Pancreas (tissue), 10 donors: ENCODE results near the gene NPHP4. TPM values are rescaled to one million over a fixed set of nuclear protein-coding genes. Genes with fewer than 3 reads are reported as not detected.

ENCODE experiments used
- ATAC-seq, 4 donors: fragments of 200-7000 bp; cut with Tn5 transposase; one replicate each; pipeline versions ENCODE4 v1.8.0 to v1.9.1; 2020; ENCODE audit warnings: mild to moderate bottlenecking in 4 of 4, moderate library complexity in 4 of 4
- DNase-seq, 6 donors: peaks; one replicate each; pipeline ENCODE4 v3.0.0-alpha.2; 2020
- FAIRE-seq: peaks from 2 replicates; lab custom pipeline; 2012; peaks lifted over from hg19 to GRCh38; lab: Jason Lieb, UNC
- H3K27ac ChIP-seq, 4 donors: fragments of 200-600 bp; sonication (generic); 1 replicate in 3 of 4; 2 replicates in 1 of 4; pipeline versions ENCODE4 v1.5.0 to v1.8.0; 2020
- H3K27me3 ChIP-seq, 4 donors: fragments of 200-600 bp; one replicate each; pipeline ENCODE4 v1.8.0; 2021
- H3K36me3 ChIP-seq, 3 donors: fragments of 200-600 bp; sonication (generic) in 1 of 3; one replicate each; pipeline versions ENCODE4 v1.5.0 to v1.8.0; 2020 to 2021
- H3K4me1 ChIP-seq, 3 donors: fragments of 200-600 bp; one replicate each; pipeline ENCODE4 v1.8.0; 2021
- H3K4me3 ChIP-seq, 4 donors: fragments of 200-600 bp; sonication (generic) in 2 of 4; one replicate each; pipeline versions ENCODE4 v1.5.0 to v1.8.0; 2020 to 2021
- H3K9me3 ChIP-seq, 4 donors: fragments of 200-600 bp; one replicate each; pipeline ENCODE4 v1.8.0; 2021
- CTCF ChIP-seq, 4 donors: fragments of 200-600 bp; sonication (generic) in 3 of 4; IDR thresholded peaks; one replicate each; pipeline versions ENCODE4 v1.5.0 to v1.8.0; 2021; ENCODE audit warnings: antibody characterized with exemption in 4 of 4
- WGBS, 2 donors: extraction: QIAGEN DNeasy Blood & Tissue Kit; methylation state at CpG; one replicate each; pipeline ENCODE4 v1.1.7; 2013; 5-methylcytosine and 5-hydroxymethylcytosine counted together
- intact Hi-C, 3 donors: fragments of 100-400 bp; cut with DNase I; formaldehyde crosslinking; loops; one replicate each; pipeline versions ENCODE4 v1.11.1 to v1.14.2; 2022
- polyA plus RNA-seq, 2 donors: library from polyadenylated mRNA; stranded (reverse); fragments of 200-250 nt; gene quantifications; one replicate each; pipeline ENCODE4 v1.2.3, GENCODE V29; 2013
- total RNA-seq, 6 donors: library from RNA; stranded (reverse); fragmentation: NEBNext Ultra II Directional in 4 of 6; extraction: Animal tissue kit (Norgen Biotek cat#: 25700) in 4 of 6; gene quantifications; one replicate each; pipeline versions ENCODE4 v1.2.1 to v1.2.4, GENCODE V29; 2021 to 2023
- donor health status: healthy with polysubstance abuse.
- donor health status: DM: no; HTN: no; CAD: no; lungs with moderate emphysema.
- donor health status: DM: no; HTN: no; CAD: no.
- donor health status: control.
- donor health status: control.
- donor health status: Bipolar disorder and iron deficiency.
- donor health status: DM: yes; HTN: yes; CAD: no.
- donor health status: DM: no; HTN: no; CAD: no.
- donor health status: DM: no; HTN: no; CAD: no.
- donor health status: DM: yes; HTN: yes; CAD: no.

NPHP4 gene
- total and polyA plus RNA-seq, 8 donors, result 4.0 to 9.7 (median 5.7) TPM

GRCh38 chr1:5887349-5887970, 104.8 kb downstream of the NPHP4 start:
- H3K27me3 ChIP-seq, result no peaks in the 10 kb centered on the region
- intact Hi-C loops, result no loop called here
- no peaks in the 10 kb centered on the region for H3K9me3 ChIP-seq
- H3K4me1 ChIP-seq, result no peaks in the 10 kb centered on the region
- FAIRE-seq (no peak), DNase-seq (no peak), ATAC-seq (no peak)
- H3K4me3 ChIP-seq, result no peak overlapping the region
- H3K36me3 ChIP-seq, result no peaks in the 10 kb centered on the region
- no peak for TF ChIP-seq CTCF (IDR thresholded peaks at IDR 0.05)
- 93 to 95% methylated on average over 23 of the region's 23 CpGs for WGBS, 2 donors
- H3K27ac ChIP-seq, result no peak overlapping the region

GRCh38 chr1:5886541-5887348, 105.5 kb downstream of the NPHP4 start:
- ATAC-seq (no peak), DNase-seq (no peak), FAIRE-seq (no peak)
- intact Hi-C loops, result no loop called here
- no peaks in the 10 kb centered on the region for H3K27me3 ChIP-seq
- no peaks in the 10 kb centered on the region for H3K4me1 ChIP-seq
- H3K9me3 ChIP-seq, result no peaks in the 10 kb centered on the region
- WGBS, 2 donors, result 91 to 95% methylated on average over 25 of the region's 25 CpGs
- H3K27ac ChIP-seq, result no peak overlapping the region
- TF ChIP-seq CTCF (IDR thresholded peaks at IDR 0.05), result no peak
- H3K4me3 ChIP-seq, result no peak overlapping the region
- H3K36me3 ChIP-seq, result no peaks in the 10 kb centered on the region

- ATAC-seq, result no peak
- intact Hi-C loops, result no loop called here
- no peak overlapping the region for H3K4me3 ChIP-seq
- H3K27ac ChIP-seq, result no peak overlapping the region
- TF ChIP-seq CTCF (IDR thresholded peaks at IDR 0.05), result no peak
- WGBS, 2 donors, result 91 to 93% methylated on average over 10 of the region's 10 CpGs
- no peaks in the 10 kb centered on the region for H3K27me3 ChIP-seq
- DNase-seq, result no peak
- no peaks in the 10 kb centered on the region for H3K4me1 ChIP-seq
- FAIRE-seq, result no peak
- H3K36me3 ChIP-seq, result no peaks in the 10 kb centered on the region
- no peaks in the 10 kb centered on the region for H3K9me3 ChIP-seq
Observed at GRCh38 chr1:5886140-5886483, 106.1 kb downstream of the NPHP4 start.

- intact Hi-C loops, result no loop called here
- WGBS, 2 donors, result 92% methylated on average over 18 of the region's 18 CpGs
- ATAC-seq, result no peak
Observed at GRCh38 chr1:5885471-5886139, 106.6 kb downstream of the NPHP4 start.

More at GRCh38 chr1:5885471-5886139, 106.6 kb downstream of the NPHP4 start:
- H3K9me3 ChIP-seq, result no peaks in the 10 kb centered on the region
- no peak overlapping the region for H3K27ac ChIP-seq
- no peak for TF ChIP-seq CTCF (IDR thresholded peaks at IDR 0.05)
- H3K36me3 ChIP-seq, result no peaks in the 10 kb centered on the region
- DNase-seq (no peak), FAIRE-seq (no peak)
- no peaks in the 10 kb centered on the region for H3K4me1 ChIP-seq
- no peaks in the 10 kb centered on the region for H3K27me3 ChIP-seq
- H3K4me3 ChIP-seq, result no peak overlapping the region
